Fibroblast of lung (primary cell): ENCODE measurements around the gene HOXC12. TPM values are rescaled to one million over a fixed set of nuclear protein-coding genes. Genes with fewer than 3 reads are reported as not detected.

Experiments used
- DNase-seq, 2 donors: peaks; one replicate each; pipeline versions ENCODE4 v3.0.0 to v3.0.0-alpha.2; 2010; ENCODE audit warnings: low read depth in 2 of 2
- H2AFZ ChIP-seq: 2 replicates; pipeline ENCODE4 v1.5.1; 2012; ENCODE audit warnings: low read length, control low read depth, inconsistent platforms
- H3K27ac ChIP-seq: 2 replicates; pipeline ENCODE4 v1.5.1; 2011; ENCODE audit warnings: low read length, control low read depth; ENCODE audit not compliant: insufficient read depth
- H3K27me3 ChIP-seq: 2 replicates; pipeline ENCODE4 v1.5.1; 2011; ENCODE audit warnings: mild to moderate bottlenecking, low read length; ENCODE audit not compliant: control insufficient read depth, insufficient read depth
- H3K36me3 ChIP-seq: 2 replicates; pipeline ENCODE4 v1.5.1; 2011; ENCODE audit warnings: low read length; ENCODE audit not compliant: control insufficient read depth, insufficient read depth
- H3K4me1 ChIP-seq: 2 replicates; pipeline ENCODE4 v1.5.1; 2011; ENCODE audit warnings: low read length; ENCODE audit not compliant: control insufficient read depth, insufficient read depth; ENCODE audit errors: extremely low read depth
- H3K4me2 ChIP-seq: 2 replicates; pipeline ENCODE4 v1.5.1; 2011; ENCODE audit warnings: low read length, control low read depth; ENCODE audit not compliant: insufficient read depth; ENCODE audit errors: extremely low read depth
- H3K4me3 ChIP-seq, 4 experiments: fragments of 200-600 bp in 1 of 4; sonication (generic) in 1 of 4; replicated peaks in 1 of 4; 2 replicates each; pipeline ENCODE4 v1.5.1; 2011 to 2016; ENCODE audit warnings: low read length in 4 of 4, low read depth in 3 of 4, mild to moderate bottlenecking in 3 of 4, control low read depth in 2 of 4, inconsistent platforms in 1 of 4, mixed read lengths in 1 of 4; ENCODE audit not compliant: insufficient read depth in 1 of 4; ENCODE audit errors: control extremely low read depth in 1 of 4
- H3K79me2 ChIP-seq: 2 replicates; pipeline ENCODE4 v1.5.1; 2012; ENCODE audit warnings: mild to moderate bottlenecking, low read length, inconsistent platforms; ENCODE audit not compliant: control insufficient read depth, insufficient read depth
- H3K9ac ChIP-seq: 2 replicates; pipeline ENCODE4 v1.5.1; 2011; ENCODE audit warnings: mild to moderate bottlenecking, low read length, control low read depth; ENCODE audit not compliant: insufficient read depth
- H3K9me3 ChIP-seq: 2 replicates; pipeline ENCODE4 v1.5.1; 2012; ENCODE audit warnings: low read depth, low read length; ENCODE audit not compliant: control insufficient read depth, insufficient read depth
- H4K20me1 ChIP-seq: 2 replicates; pipeline ENCODE4 v1.5.1; 2011; ENCODE audit warnings: low read length; ENCODE audit not compliant: control insufficient read depth, insufficient read depth; ENCODE audit errors: extremely low read depth
- CTCF ChIP-seq, 2 donors: IDR thresholded peaks in 1 of 2; conservative IDR thresholded peaks in 1 of 2; 1 replicate in 1 of 2; 2 replicates in 1 of 2; pipeline ENCODE4 v1.5.1; 2011 to 2012; ENCODE audit warnings: low read length in 2 of 2, control low read depth in 1 of 2, inconsistent platforms in 1 of 2, low read depth in 1 of 2, mild to moderate bottlenecking in 1 of 2
- EZH2 ChIP-seq: IDR thresholded peaks from 2 replicates; pipeline ENCODE4 v1.5.1; 2012; ENCODE audit warnings: low read length, control low read depth, mild to moderate bottlenecking; ENCODE audit errors: missing control alignments
- polyA plus RNA-seq, 2 donors: library from polyadenylated mRNA; depleted of rRNA in 1 of 2; stranded (reverse) in 1 of 2; unstranded in 1 of 2; fragments of >200 nt; gene quantifications; 2 replicates each; pipeline ENCODE4 v1.2.1, GENCODE V29; 2011 to 2012; ENCODE audit warnings: missing spikeins in 1 of 2
- total RNA-seq: library from RNA; depleted of rRNA; stranded (reverse); fragments of >200 nt; gene quantifications from 2 replicates; pipeline ENCODE4 v1.2.1, GENCODE V29; 2014

The HOXC12 gene
- total and polyA plus RNA-seq, 2 donors (not counting 1 experiment from before 2014, with no cell fraction given): not detected

GRCh38 chr12:53928054-53928835 lies 26.5 kb upstream of the HOXC12 start:
- no peak overlapping the region for H3K4me3 ChIP-seq
- H3K9me3 ChIP-seq: no peaks in the 10 kb centered on the region
- H2AFZ ChIP-seq: no peak overlapping the region
- H3K27ac ChIP-seq: no peak overlapping the region
- no peaks in the 10 kb centered on the region for H3K36me3 ChIP-seq
- peaks cover 71% of the 10 kb centered on the region for H3K27me3 ChIP-seq
- no peaks in the 10 kb centered on the region for H3K4me1 ChIP-seq
- no peak overlapping the region for H3K4me2 ChIP-seq
- no peak overlapping the region for H3K9ac ChIP-seq
- H3K79me2 ChIP-seq: no peaks in the 10 kb centered on the region
- no peaks in the 10 kb centered on the region for H4K20me1 ChIP-seq
- no peak for DNase-seq
- TF ChIP-seq CTCF (conservative IDR thresholded peaks at IDR 0.05 in 1 of 2, IDR thresholded peaks at IDR 0.05 in 1 of 2; ENCODE audit: low read depth in 1 of 2, low read length in 2 of 2) (no peak), EZH2 (peak; percentile 74)

- Histone ChIP-seq H3K27ac (no peak overlapping the region), H3K36me3 (no peaks in the 10 kb centered on the region), H3K4me3 (no peak overlapping the region), H3K4me2 (no peak overlapping the region), H3K27me3 (peaks cover 77% of the 10 kb centered on the region), H3K79me2 (no peaks in the 10 kb centered on the region), H3K4me1 (no peaks in the 10 kb centered on the region), H3K9ac (no peak overlapping the region), H2AFZ (no peak overlapping the region), H3K9me3 (no peaks in the 10 kb centered on the region), H4K20me1 (no peaks in the 10 kb centered on the region)
- DNase-seq: no peak
- no peak for TF ChIP-seq EZH2
- no peak for TF ChIP-seq CTCF (conservative IDR thresholded peaks at IDR 0.05 in 1 of 2, IDR thresholded peaks at IDR 0.05 in 1 of 2; ENCODE audit: low read depth in 1 of 2, low read length in 2 of 2)
Observed at GRCh38 chr12:53929527-53929926, 25.2 kb upstream of the HOXC12 start.

GRCh38 chr12:53930591-53931255 lies 24.0 kb upstream of the HOXC12 start:
- no peak for DNase-seq
- H3K79me2 ChIP-seq: no peaks in the 10 kb centered on the region
- no peak overlapping the region for H3K4me2 ChIP-seq
- H2AFZ ChIP-seq: no peak overlapping the region
- H3K36me3 ChIP-seq: no peaks in the 10 kb centered on the region
- peaks cover 83% of the 10 kb centered on the region for H3K27me3 ChIP-seq
- H4K20me1 ChIP-seq: no peaks in the 10 kb centered on the region
- no peak overlapping the region for H3K4me3 ChIP-seq
- no peak overlapping the region for H3K9ac ChIP-seq
- no peak overlapping the region for H3K27ac ChIP-seq
- peak; percentile 87 for TF ChIP-seq EZH2
- no peak for TF ChIP-seq CTCF (conservative IDR thresholded peaks at IDR 0.05 in 1 of 2, IDR thresholded peaks at IDR 0.05 in 1 of 2; ENCODE audit: low read depth in 1 of 2, low read length in 2 of 2)
- no peaks in the 10 kb centered on the region for H3K9me3 ChIP-seq
- H3K4me1 ChIP-seq: no peaks in the 10 kb centered on the region
